B cell (primary cell): Measurements from ENCODE around the gene AP5M1. TPM values are rescaled to one million over a fixed set of nuclear protein-coding genes. Genes with fewer than 3 reads are reported as not detected.

Source experiments
- ATAC-seq: fragments of 200-7000 bp; cut with Tn5 transposase; one replicate; pipeline ENCODE4 v1.10.0; 2021; ENCODE audit warnings: low read depth, mild to moderate bottlenecking, moderate number of reproducible peaks, moderate library complexity
- CTCF ChIA-PET: fragments of 350-600 bp; sonication (Branson Sonifier 250); formaldehyde crosslinking; loops from one replicate; lab custom pipeline; 2021; ENCODE audit warnings: antibody characterized with exemption, inconsistent platforms; lab: Charles Lee
- POLR2A ChIA-PET: fragments of 350-600 bp; sonication (Branson Sonifier 250); formaldehyde crosslinking; loops from one replicate; lab custom pipeline; 2021; ENCODE audit warnings: antibody characterized with exemption; lab: Charles Lee
- DNase-seq: peaks from one replicate; pipeline ENCODE4 v3.0.0; 2013
- H2AFZ ChIP-seq: 2 replicates; pipeline ENCODE4 v1.6.1; 2012; ENCODE audit warnings: mild to moderate bottlenecking, low read depth, low read length; ENCODE audit not compliant: insufficient read depth, poor library complexity, severe bottlenecking
- H3K27ac ChIP-seq, 2 donors: 1 replicate in 1 of 2; 2 replicates in 1 of 2; pipeline ENCODE4 v1.5.1; 2012 to 2013; ENCODE audit warnings: low read length in 2 of 2, mild to moderate bottlenecking in 2 of 2, moderate library complexity in 1 of 2
- H3K27me3 ChIP-seq, 4 experiments: fragments of 200-600 bp in 1 of 4; sonication (generic) in 1 of 4; replicated peaks in 1 of 4; 1 replicate in 2 of 4; 2 replicates in 2 of 4; pipeline versions ENCODE4 v1.6.1 to v1.7.0; 2013 to 2016; ENCODE audit warnings: low read length in 3 of 4, mild to moderate bottlenecking in 2 of 4, mixed read lengths in 1 of 4, moderate library complexity in 1 of 4; ENCODE audit not compliant: insufficient read depth in 4 of 4, control insufficient read depth in 3 of 4; ENCODE audit errors: control extremely low read depth in 1 of 4
- H3K36me3 ChIP-seq, 2 experiments: replicated peaks in 1 of 2; 1 replicate in 1 of 2; 2 replicates in 1 of 2; pipeline versions ENCODE4 v1.6.1 to v1.7.1; 2013; ENCODE audit warnings: low read length in 1 of 2; ENCODE audit not compliant: insufficient read depth in 2 of 2, control insufficient read depth in 1 of 2; ENCODE audit errors: control extremely low read depth in 1 of 2, extremely low read depth in 1 of 2
- H3K4me1 ChIP-seq, 2 donors: fragments of 200-600 bp in 1 of 2; sonication (generic) in 1 of 2; 1 replicate in 1 of 2; 2 replicates in 1 of 2; pipeline versions ENCODE4 v1.5.1 to v1.6.1; 2013 to 2017; ENCODE audit warnings: low read length in 2 of 2; ENCODE audit not compliant: control insufficient read depth in 2 of 2, insufficient read depth in 2 of 2
- H3K4me2 ChIP-seq: replicated peaks from 2 replicates; pipeline ENCODE3; 2012; ENCODE audit warnings: mild to moderate bottlenecking, low read depth, low read length; ENCODE audit not compliant: poor library complexity, severe bottlenecking
- H3K4me3 ChIP-seq, 5 experiments: fragments of 200-600 bp in 1 of 5; sonication (generic) in 1 of 5; 1 replicate in 3 of 5; 2 replicates in 2 of 5; pipeline versions ENCODE4 v1.5.1 to v1.7.0; 2011 to 2016; ENCODE audit warnings: low read length in 4 of 5, mild to moderate bottlenecking in 4 of 5, low read depth in 2 of 5, control low read depth in 1 of 5, moderate library complexity in 1 of 5; ENCODE audit not compliant: insufficient read depth in 1 of 5; ENCODE audit errors: control extremely low read depth in 1 of 5, extremely low read depth in 1 of 5
- H3K79me2 ChIP-seq: fragments of 200-600 bp; sonication (generic); one replicate; pipeline ENCODE4 v1.6.0; 2016; ENCODE audit warnings: low read length; ENCODE audit not compliant: control insufficient read depth, insufficient read depth
- H3K9ac ChIP-seq: fragments of 200-600 bp; sonication (generic); 2 replicates; pipeline ENCODE4 v1.6.1; 2017; ENCODE audit warnings: mild to moderate bottlenecking, low read length, moderate library complexity
- H3K9me3 ChIP-seq, 3 donors: one replicate each; pipeline versions ENCODE4 v1.6.1 to v1.7.1; 2013; ENCODE audit warnings: low read length in 2 of 3; ENCODE audit not compliant: control insufficient read depth in 2 of 3, insufficient read depth in 1 of 3; ENCODE audit errors: control extremely low read depth in 1 of 3
- H4K20me1 ChIP-seq: 2 replicates; pipeline ENCODE4 v1.6.0; 2012; ENCODE audit warnings: mild to moderate bottlenecking, low read length; ENCODE audit not compliant: insufficient read depth, control insufficient read depth, poor library complexity, severe bottlenecking
- H3K27ac Mint-ChIP-seq: one replicate; pipeline ENCODE4 v1.8.0; 2021; ENCODE audit warnings: mixed read lengths
- H3K27me3 Mint-ChIP-seq: one replicate; pipeline ENCODE4 v1.8.0; 2021; ENCODE audit warnings: mixed read lengths
- H3K4me1 Mint-ChIP-seq: one replicate; pipeline ENCODE4 v1.8.0; 2021; ENCODE audit warnings: mixed read lengths
- H3K4me3 Mint-ChIP-seq: one replicate; pipeline ENCODE4 v1.8.0; 2021; ENCODE audit warnings: mixed read lengths
- H3K9me3 Mint-ChIP-seq: one replicate; pipeline ENCODE4 v1.8.0; 2022; ENCODE audit warnings: mixed read lengths; ENCODE audit not compliant: insufficient read depth
- EZH2 ChIP-seq: IDR thresholded peaks from 2 replicates; pipeline ENCODE4 v1.6.1; 2012; ENCODE audit warnings: borderline replicate concordance, low read depth, mild to moderate bottlenecking, moderate library complexity, low read length; ENCODE audit not compliant: insufficient read depth, poor library complexity, severe bottlenecking
- whole genome bisulfite sequencing: methylation state at CpG from one replicate; pipeline ENCODE4 v1.1.5; 2013; ENCODE audit warnings: missing lambda C conversion rate; ENCODE audit not compliant: insufficient coverage; 5-methylcytosine and 5-hydroxymethylcytosine counted together
- intact Hi-C: fragments of 100-400 bp; cut with micrococcal nuclease; formaldehyde crosslinking; loops from one replicate; pipeline ENCODE4 v1.10.0; 2022
- polyA plus RNA-seq: library from polyadenylated mRNA; depleted of rRNA; stranded (reverse); fragments of >200 nt; gene quantifications from 2 replicates; pipeline ENCODE4 v1.2.3, GENCODE V29; 2012
- total RNA-seq, 2 donors: library from RNA; stranded (reverse); fragments of 120-200 nt in 1 of 2; gene quantifications; 1 replicate in 1 of 2; 2 replicates in 1 of 2; pipeline versions ENCODE4 v1.2.3 to v1.2.4, GENCODE V29; 2013 to 2022
- TF ChIP-seq, protein P1 (sequence below): fragments of 200-600 bp; IDR thresholded peaks from one replicate; pipeline ENCODE4 v1.8.0; 2022; ENCODE audit warnings: antibody characterized with exemption, mild to moderate bottlenecking

AP5M1 gene
- total and polyA plus RNA-seq, 2 donors (not counting 1 experiment from before 2014, with no cell fraction given) = 14.5 to 53.6 TPM

DNA sequence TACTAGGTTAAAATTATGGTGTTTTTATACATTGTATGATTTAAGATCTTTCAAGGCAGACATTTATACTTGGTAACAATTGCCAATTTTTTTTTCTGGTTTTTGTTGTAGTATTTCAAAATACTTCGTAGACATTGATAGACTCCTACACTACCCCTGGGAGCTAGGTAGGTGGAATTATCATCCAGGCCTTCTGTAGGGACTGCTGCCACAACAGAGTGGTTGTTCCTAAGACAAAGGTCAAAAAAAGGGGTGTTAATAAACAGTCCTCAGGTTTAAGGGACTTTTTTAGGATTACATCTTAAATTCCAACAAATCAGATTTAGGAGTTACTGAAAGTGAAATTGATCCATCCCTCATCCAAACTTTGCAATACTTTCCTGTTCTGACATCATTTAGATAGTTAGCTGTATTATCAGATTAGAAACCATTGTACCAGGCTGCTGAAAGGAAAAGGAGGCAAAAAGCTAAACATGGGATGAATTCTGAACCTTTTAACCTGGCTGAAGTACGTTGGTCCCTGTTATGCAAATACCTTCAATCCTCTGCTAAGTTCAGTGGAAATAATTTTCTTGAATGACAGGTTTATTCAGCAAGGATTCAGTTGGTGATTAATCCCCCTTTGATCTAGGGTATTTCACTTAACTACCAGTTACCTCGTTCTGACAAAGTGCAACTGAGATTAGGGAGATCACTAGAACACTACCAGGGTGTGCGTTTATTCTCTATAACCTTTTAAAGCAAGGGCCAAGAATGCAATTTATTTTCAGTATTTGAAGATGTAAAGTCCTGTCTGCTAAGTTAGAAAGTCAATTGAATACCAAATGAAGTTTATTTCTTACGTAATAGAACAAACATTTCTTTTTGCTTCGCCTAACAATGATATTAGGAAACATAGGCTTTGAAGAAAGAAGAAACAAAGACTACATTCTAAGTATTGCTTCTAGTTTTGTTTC is 23.2 kb downstream of the AP5M1 start:
- no peak overlapping the region for H3K27ac ChIP-seq
- no peaks in the 10 kb centered on the region for H3K27me3 ChIP-seq
- no peaks in the 10 kb centered on the region for H3K4me1 ChIP-seq
- no peaks in the 10 kb centered on the region for H3K27me3 Mint-ChIP-seq
- intact Hi-C loops = loop anchor here (10.0 kb wide), 1 partner anchor 87 kb away; no protein-coding TSS in a partner anchor
- H3K79me2 ChIP-seq = no peaks in the 10 kb centered on the region
- POLR2A ChIA-PET = no interaction called here
- H3K4me3 Mint-ChIP-seq = no peak overlapping the region
- no peak overlapping the region for H3K4me2 ChIP-seq
- no peak overlapping the region for H3K4me3 ChIP-seq
- no peaks in the 10 kb centered on the region for H3K9me3 ChIP-seq
- WGBS = no CpG with 5 or more reads among the region's 6 CpGs
- H3K9ac ChIP-seq = no peak overlapping the region
- peaks cover 10 to 25% of the 10 kb centered on the region in 2 experiments for H3K36me3 ChIP-seq
- ATAC-seq = no peak
- CTCF ChIA-PET = interaction anchor here (2.0 kb wide), 1 partner anchor 801 kb away, joined by 7 read pairs; no protein-coding TSS in a partner anchor
- H3K4me1 Mint-ChIP-seq = no peaks in the 10 kb centered on the region
- H3K27ac Mint-ChIP-seq = no peak overlapping the region
- H4K20me1 ChIP-seq = no peaks in the 10 kb centered on the region
- DNase-seq = no peak
- no peak overlapping the region for H2AFZ ChIP-seq
- TF ChIP-seq, protein P1, sequence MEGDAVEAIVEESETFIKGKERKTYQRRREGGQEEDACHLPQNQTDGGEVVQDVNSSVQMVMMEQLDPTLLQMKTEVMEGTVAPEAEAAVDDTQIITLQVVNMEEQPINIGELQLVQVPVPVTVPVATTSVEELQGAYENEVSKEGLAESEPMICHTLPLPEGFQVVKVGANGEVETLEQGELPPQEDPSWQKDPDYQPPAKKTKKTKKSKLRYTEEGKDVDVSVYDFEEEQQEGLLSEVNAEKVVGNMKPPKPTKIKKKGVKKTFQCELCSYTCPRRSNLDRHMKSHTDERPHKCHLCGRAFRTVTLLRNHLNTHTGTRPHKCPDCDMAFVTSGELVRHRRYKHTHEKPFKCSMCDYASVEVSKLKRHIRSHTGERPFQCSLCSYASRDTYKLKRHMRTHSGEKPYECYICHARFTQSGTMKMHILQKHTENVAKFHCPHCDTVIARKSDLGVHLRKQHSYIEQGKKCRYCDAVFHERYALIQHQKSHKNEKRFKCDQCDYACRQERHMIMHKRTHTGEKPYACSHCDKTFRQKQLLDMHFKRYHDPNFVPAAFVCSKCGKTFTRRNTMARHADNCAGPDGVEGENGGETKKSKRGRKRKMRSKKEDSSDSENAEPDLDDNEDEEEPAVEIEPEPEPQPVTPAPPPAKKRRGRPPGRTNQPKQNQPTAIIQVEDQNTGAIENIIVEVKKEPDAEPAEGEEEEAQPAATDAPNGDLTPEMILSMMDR = no peak
- TF ChIP-seq EZH2 = no peak
- H3K9me3 Mint-ChIP-seq = no peaks in the 10 kb centered on the region
